ENCODE measurements around the gene MYO1E. TPM values are rescaled to one million over a fixed set of nuclear protein-coding genes. Genes with fewer than 3 reads are reported as not detected.

Gene MYO1E
- total and polyA plus RNA-seq, 2 of the 8 experiments (the other 6 are each of a cell fraction or from before 2014, with no cell fraction given), result 19.6 to 142 TPM

DNA sequence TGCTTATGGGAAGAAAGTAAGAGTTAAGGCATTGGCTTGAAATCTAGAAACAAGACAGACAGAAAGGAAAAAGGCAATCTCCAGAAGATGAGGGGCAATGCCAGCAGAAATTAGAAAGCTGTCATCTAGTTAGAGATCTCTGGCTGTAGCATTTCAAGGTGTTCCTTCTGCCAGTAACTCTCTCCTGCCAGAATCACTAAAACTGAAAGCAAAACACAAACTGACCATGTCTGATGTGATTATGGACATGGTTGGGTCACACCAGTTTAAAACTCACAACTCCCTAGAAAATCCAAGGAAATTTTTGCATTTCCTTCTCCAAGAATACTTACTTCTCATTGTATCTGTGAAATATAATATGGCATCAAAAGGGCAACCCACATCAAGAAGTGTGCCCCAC is 83.1 kb downstream of the MYO1E start:
- no peak overlapping the region for H2BK20ac ChIP-seq (ENCODE audit: low read length)
- no peak overlapping the region for H3K9ac ChIP-seq (replicated peaks in 1 of 4; ENCODE audit: extremely low read depth in 1 of 4, low read depth in 3 of 4, low read length in 3 of 4)
- H3K4me3 ChIP-seq (ENCODE audit: extremely low read depth in 1 of 4, insufficient read depth in 2 of 4, low read depth in 3 of 4, low read length in 4 of 4), result no peak overlapping the region
- no peaks in the 10 kb centered on the region for H3K27me3 ChIP-seq (replicated peaks in 1 of 4; ENCODE audit: control insufficient read depth in 3 of 4, extremely low read depth in 1 of 4, insufficient read depth in 3 of 4, low read length in 3 of 4)
- POLR2A ChIA-PET (ENCODE audit: partially characterized antibody), result interaction anchor here (1.1 kb wide), 1 partner anchor 10 kb away, joined by 4 read pairs; no protein-coding TSS in a partner anchor
- H4K8ac ChIP-seq (ENCODE audit: extremely low read depth, insufficient read depth, low read length), result no peak overlapping the region
- H2BK120ac ChIP-seq (replicated peaks; ENCODE audit: low read depth, low read length), result no peak overlapping the region
- no peak overlapping the region for H2AK5ac ChIP-seq (ENCODE audit: low read depth, low read length)
- no peak overlapping the region for H3K4me2 ChIP-seq (ENCODE audit: insufficient read depth in 1 of 2, low read depth in 2 of 2, low read length in 2 of 2)
- FAIRE-seq (no peak), DNase-seq (ENCODE audit: low read depth in 1 of 2, low spot score in 2 of 2) (no peak)
- CTCF ChIA-PET (ENCODE audit: partially characterized antibody), result interaction anchor here (1.4 to 2.0 kb wide), 2 partner anchors 17 to 43 kb away, joined by 3 to 9 read pairs; no protein-coding TSS in a partner anchor
- H4K5ac ChIP-seq (ENCODE audit: insufficient read length, low read depth, low read length), result no peak overlapping the region
- no peak overlapping the region for H3K14ac ChIP-seq (ENCODE audit: insufficient read length)
- H4K20me1 ChIP-seq (replicated peaks in 1 of 2; ENCODE audit: control insufficient read depth in 1 of 2, insufficient read depth in 2 of 2, low read length in 2 of 2), result peaks cover 0 to 3% of the 10 kb centered on the region in 2 experiments
- no peak overlapping the region for H2BK12ac ChIP-seq (ENCODE audit: low read depth, low read length)
- no peak overlapping the region for H3K27ac ChIP-seq (ENCODE audit: low read depth, low read length)
- no peaks in the 10 kb centered on the region for H3K9me3 ChIP-seq (ENCODE audit: insufficient read depth in 2 of 2, low read depth in 1 of 2, low read length in 1 of 2)
- no peak overlapping the region for H4K91ac ChIP-seq (replicated peaks; ENCODE audit: insufficient read length, low read length)
- no peak overlapping the region for H2BK15ac ChIP-seq (ENCODE audit: low read length)
- no peak overlapping the region for H3K23ac ChIP-seq (ENCODE audit: insufficient read length)
- no peak overlapping the region for H2BK5ac ChIP-seq (ENCODE audit: low read depth, low read length)
- no peak overlapping the region for H3K4ac ChIP-seq (replicated peaks; ENCODE audit: insufficient read length, low read depth, low read length)
- H3K79me2 ChIP-seq (ENCODE audit: control insufficient read depth in 1 of 2, insufficient read depth in 2 of 2, low read length in 2 of 2), result peaks cover 0 to 59% of the 10 kb centered on the region in 2 experiments; a peak in 3 of 4 replicates
- H3K56ac ChIP-seq (replicated peaks; ENCODE audit: insufficient read length, low read depth, low read length), result no peak overlapping the region
- no peak overlapping the region for H2AFZ ChIP-seq (ENCODE audit: low read length)
- H3K23me2 ChIP-seq (ENCODE audit: low read depth, low read length), result no peaks in the 10 kb centered on the region
- peaks cover 15% of the 10 kb centered on the region for H3K79me1 ChIP-seq (ENCODE audit: low read depth, low read length)
- no peak overlapping the region for H3K18ac ChIP-seq (ENCODE audit: extremely low read depth, low read length)
- H3K4me1 ChIP-seq (replicated peaks in 1 of 4; ENCODE audit: control insufficient read depth in 3 of 4, insufficient read depth in 4 of 4, low read length in 3 of 4), result peaks cover 2 to 13% (median 7%) of the 10 kb centered on the region in 4 experiments; a peak in 6 of 7 replicates
- no peaks in the 10 kb centered on the region for H3K36me3 ChIP-seq (ENCODE audit: control insufficient read depth in 2 of 4, insufficient read depth in 4 of 4, low read length in 3 of 4)
- no peak for TF ChIP-seq TCF12 (IDR thresholded peaks at IDR 0.05; ENCODE audit: low read depth, low read length)
- no peak for TF ChIP-seq JUN (IDR thresholded peaks at IDR 0.05; ENCODE audit: low read depth, low read length)
- no peak for TF ChIP-seq BCL11A (IDR thresholded peaks at IDR 0.05; ENCODE audit: low read depth in 2 of 2, low read length in 2 of 2)
- TF ChIP-seq SAP30 (IDR thresholded peaks at IDR 0.05; ENCODE audit: insufficient read depth, insufficient replicate concordance, low read length), result no peak
- no peak for TF ChIP-seq EGR1 (IDR thresholded peaks at IDR 0.05; ENCODE audit: borderline replicate concordance, low read depth, low read length)
- no peak for TF ChIP-seq TAF7 (optimal IDR thresholded peaks at IDR 0.05; ENCODE audit: borderline replicate concordance, low read depth, low read length)
- no peak for TF ChIP-seq RBBP5 (IDR thresholded peaks at IDR 0.05; ENCODE audit: borderline replicate concordance, low read depth, low read length)
- TF ChIP-seq EZH2 (IDR thresholded peaks at IDR 0.05; ENCODE audit: low read depth, low read length, severe bottlenecking), result no peak
- TF ChIP-seq CBX5 (IDR thresholded peaks at IDR 0.05; ENCODE audit: low read depth, low read length), result no peak
- TF ChIP-seq, protein P1, sequence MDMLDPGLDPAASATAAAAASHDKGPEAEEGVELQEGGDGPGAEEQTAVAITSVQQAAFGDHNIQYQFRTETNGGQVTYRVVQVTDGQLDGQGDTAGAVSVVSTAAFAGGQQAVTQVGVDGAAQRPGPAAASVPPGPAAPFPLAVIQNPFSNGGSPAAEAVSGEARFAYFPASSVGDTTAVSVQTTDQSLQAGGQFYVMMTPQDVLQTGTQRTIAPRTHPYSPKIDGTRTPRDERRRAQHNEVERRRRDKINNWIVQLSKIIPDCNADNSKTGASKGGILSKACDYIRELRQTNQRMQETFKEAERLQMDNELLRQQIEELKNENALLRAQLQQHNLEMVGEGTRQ (IDR thresholded peaks at IDR 0.05; ENCODE audit: low read length), result no peak
- no peak for TF ChIP-seq KDM1A (IDR thresholded peaks at IDR 0.05; ENCODE audit: borderline replicate concordance, low read length)
- TF ChIP-seq CBX8 (IDR thresholded peaks at IDR 0.05; ENCODE audit: borderline replicate concordance, low read depth, low read length), result no peak
- no peak for TF ChIP-seq ZNF274 (IDR thresholded peaks at IDR 0.05; ENCODE audit: borderline replicate concordance, extremely low read depth, low read length)
- TF ChIP-seq TEAD4 (IDR thresholded peaks at IDR 0.05; ENCODE audit: low read depth, low read length), result no peak
